H1 (cell line): ENCODE data around the gene CRHR2.

Experiments used
- ASH2L ChIP-seq: fragments of 200-600, 300-600 bp; sonication (generic); IDR thresholded peaks from one replicate; pipeline ENCODE4 v1.7.1; 2017; ENCODE audit warnings: low read length
- BACH1 ChIP-seq: IDR thresholded peaks from 2 replicates; pipeline ENCODE4 v1.6.1; 2012; ENCODE audit warnings: low read length, improper control_type of control experiment
- EP300 ChIP-seq, 2 experiments: IDR thresholded peaks; 1 replicate in 1 of 2; 2 replicates in 1 of 2; pipeline ENCODE4 v1.6.1; 2011 to 2012; ENCODE audit warnings: low read depth in 2 of 2, low read length in 2 of 2, mild to moderate bottlenecking in 2 of 2, borderline replicate concordance in 1 of 2, inconsistent platforms in 1 of 2, moderate library complexity in 1 of 2
- JUN ChIP-seq: IDR thresholded peaks from 2 replicates; pipeline ENCODE4 v1.6.1; 2011; ENCODE audit warnings: low read depth, mild to moderate bottlenecking, improper control_type of control experiment, low read length
- POLR2A ChIP-seq, 2 experiments: IDR thresholded peaks; 1 replicate in 1 of 2; 2 replicates in 1 of 2; pipeline ENCODE4 v1.6.1; 2011; ENCODE audit warnings: low read depth in 2 of 2, low read length in 2 of 2, mild to moderate bottlenecking in 2 of 2; ENCODE audit errors: control extremely low read depth in 1 of 2
- POLR2AphosphoS5 ChIP-seq: IDR thresholded peaks from 2 replicates; pipeline ENCODE4 v1.6.1; 2011; ENCODE audit warnings: low read depth, low read length
- RBBP5 ChIP-seq: IDR thresholded peaks from 2 replicates; pipeline ENCODE4 v1.7.1; 2012; ENCODE audit warnings: low read depth, mild to moderate bottlenecking, inconsistent platforms, low read length, moderate library complexity, borderline replicate concordance
- SIN3A ChIP-seq, 2 experiments: IDR thresholded peaks in 1 of 2; conservative IDR thresholded peaks in 1 of 2; 2 replicates each; pipeline ENCODE4 v1.6.1; 2011 to 2012; ENCODE audit warnings: low read length in 2 of 2, improper control_type of control experiment in 1 of 2, low read depth in 1 of 2, mild to moderate bottlenecking in 1 of 2
- TEAD4 ChIP-seq: IDR thresholded peaks from 2 replicates; pipeline ENCODE4 v1.6.1; 2012; ENCODE audit warnings: low read depth, low read length, inconsistent platforms, mixed read lengths
- ZNF274 ChIP-seq: IDR thresholded peaks from 2 replicates; pipeline ENCODE4 v1.7.0; 2012; ENCODE audit warnings: low read length, borderline replicate concordance; ENCODE audit errors: extremely low read depth
- TF ChIP-seq, protein P1 (sequence below), 3 experiments: IDR thresholded peaks; 1 replicate in 2 of 3; 2 replicates in 1 of 3; pipeline versions ENCODE4 v1.5.1 to v1.6.1; 2011; ENCODE audit warnings: low read length in 3 of 3, mild to moderate bottlenecking in 3 of 3, inconsistent platforms in 2 of 3, low read depth in 1 of 3, moderate library complexity in 1 of 3; ENCODE audit not compliant: insufficient read depth in 1 of 3; ENCODE audit errors: control extremely low read depth in 1 of 3

GRCh38 chr7:30694218-30694745 is 12.0 kb upstream of the CRHR2 start:
- TF ChIP-seq TEAD4: no peak
- TF ChIP-seq JUN: no peak
- TF ChIP-seq POLR2A (IDR thresholded peaks at IDR 0.05; ENCODE audit: control extremely low read depth in 1 of 2, low read depth in 2 of 2, low read length in 2 of 2): no peak
- TF ChIP-seq, protein P1, sequence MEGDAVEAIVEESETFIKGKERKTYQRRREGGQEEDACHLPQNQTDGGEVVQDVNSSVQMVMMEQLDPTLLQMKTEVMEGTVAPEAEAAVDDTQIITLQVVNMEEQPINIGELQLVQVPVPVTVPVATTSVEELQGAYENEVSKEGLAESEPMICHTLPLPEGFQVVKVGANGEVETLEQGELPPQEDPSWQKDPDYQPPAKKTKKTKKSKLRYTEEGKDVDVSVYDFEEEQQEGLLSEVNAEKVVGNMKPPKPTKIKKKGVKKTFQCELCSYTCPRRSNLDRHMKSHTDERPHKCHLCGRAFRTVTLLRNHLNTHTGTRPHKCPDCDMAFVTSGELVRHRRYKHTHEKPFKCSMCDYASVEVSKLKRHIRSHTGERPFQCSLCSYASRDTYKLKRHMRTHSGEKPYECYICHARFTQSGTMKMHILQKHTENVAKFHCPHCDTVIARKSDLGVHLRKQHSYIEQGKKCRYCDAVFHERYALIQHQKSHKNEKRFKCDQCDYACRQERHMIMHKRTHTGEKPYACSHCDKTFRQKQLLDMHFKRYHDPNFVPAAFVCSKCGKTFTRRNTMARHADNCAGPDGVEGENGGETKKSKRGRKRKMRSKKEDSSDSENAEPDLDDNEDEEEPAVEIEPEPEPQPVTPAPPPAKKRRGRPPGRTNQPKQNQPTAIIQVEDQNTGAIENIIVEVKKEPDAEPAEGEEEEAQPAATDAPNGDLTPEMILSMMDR (IDR thresholded peaks at IDR 0.05; ENCODE audit: control extremely low read depth in 1 of 3, insufficient read depth in 1 of 3, low read depth in 1 of 3, low read length in 3 of 3): no peak
- no peak for TF ChIP-seq EP300 (IDR thresholded peaks at IDR 0.05; ENCODE audit: borderline replicate concordance in 1 of 2, low read depth in 2 of 2, low read length in 2 of 2)
- TF ChIP-seq SIN3A (conservative IDR thresholded peaks at IDR 0.05 in 1 of 2, IDR thresholded peaks at IDR 0.05 in 1 of 2; ENCODE audit: low read depth in 1 of 2, low read length in 2 of 2): no peak
- TF ChIP-seq RBBP5: no peak
- no peak for TF ChIP-seq POLR2AphosphoS5
- TF ChIP-seq ZNF274: no peak
- TF ChIP-seq BACH1: no peak
- no peak for TF ChIP-seq ASH2L
